SHP77 treated with DMSO at 0.1 percent for 48 hours (cell line): Measurements from ENCODE around the gene AP4M1.
"Not testable (repeated sequence)": the region's sequence is repeated elsewhere in the genome, so short reads cannot be mapped to it uniquely, and the experiment has no call there.

ENCODE experiments used
- DNase-seq: peaks from one replicate; lab custom pipeline; 2025; lab: John Stamatoyannopoulos, UW

AP4M1 gene

GRCh38 chr7:100130608-100131453, 29.4 kb downstream of the AP4M1 start:
- DNase-seq, result no peak

- DNase-seq, result no peak
Observed at GRCh38 chr7:100132126-100132525, 30.7 kb downstream of the AP4M1 start.

GRCh38 chr7:100132697-100133151, 31.3 kb downstream of the AP4M1 start:
- DNase-seq, result peak; percentile 44

- DNase-seq, result no peak
Observed at GRCh38 chr7:100137851-100138760, 36.7 kb downstream of the AP4M1 start.

- no peak for DNase-seq
Observed at GRCh38 chr7:100141555-100141949, 40.1 kb downstream of the AP4M1 start.

- no peak for DNase-seq
Observed at GRCh38 chr7:100142461-100142860, 41.0 kb downstream of the AP4M1 start.

GRCh38 chr7:100146350-100146749, 44.9 kb downstream of the AP4M1 start:
- not testable (repeated sequence) for DNase-seq

GRCh38 chr7:100147278-100147677, 45.8 kb downstream of the AP4M1 start:
- DNase-seq, result no peak

GRCh38 chr7:100148225-100148558, 46.7 kb downstream of the AP4M1 start:
- DNase-seq, result no peak

- DNase-seq, result peak; percentile 98
Observed at GRCh38 chr7:100148559-100149328, 47.3 kb downstream of the AP4M1 start, which contains the start of gene LAMTOR4. TSS of gene LAMTOR4 (plus strand) at chr7:100148918. CDS start at chr7:100148973, 55 bp downstream.

- DNase-seq, result no peak
Observed at GRCh38 chr7:100152404-100152803, 51.0 kb downstream of the AP4M1 start.

GRCh38 chr7:100152937-100153666, 51.7 kb downstream of the AP4M1 start:
- no peak for DNase-seq

GRCh38 chr7:100153708-100154535, 52.5 kb downstream of the AP4M1 start:
- no peak for DNase-seq

GRCh38 chr7:100154651-100155491, 53.4 kb downstream of the AP4M1 start:
- DNase-seq, result no peak

GRCh38 chr7:100155553-100156317, 54.3 kb downstream of the AP4M1 start:
- DNase-seq, result no peak

- no peak for DNase-seq
Observed at GRCh38 chr7:100156331-100157068, 55.1 kb downstream of the AP4M1 start.

GRCh38 chr7:100157069-100157333, 55.6 kb downstream of the AP4M1 start:
- DNase-seq, result no peak
